ENCODE measurements around the gene IMMP2L. TPM values are rescaled to one million over a fixed set of nuclear protein-coding genes. Genes with fewer than 3 reads are reported as not detected.
A peak's percentile ranks its signal among the peaks of the same experiment; 100 is the strongest.

The IMMP2L gene
- total RNA-seq, 2 experiments from 2014 or later = 10.2 to 12.8 TPM

DNA sequence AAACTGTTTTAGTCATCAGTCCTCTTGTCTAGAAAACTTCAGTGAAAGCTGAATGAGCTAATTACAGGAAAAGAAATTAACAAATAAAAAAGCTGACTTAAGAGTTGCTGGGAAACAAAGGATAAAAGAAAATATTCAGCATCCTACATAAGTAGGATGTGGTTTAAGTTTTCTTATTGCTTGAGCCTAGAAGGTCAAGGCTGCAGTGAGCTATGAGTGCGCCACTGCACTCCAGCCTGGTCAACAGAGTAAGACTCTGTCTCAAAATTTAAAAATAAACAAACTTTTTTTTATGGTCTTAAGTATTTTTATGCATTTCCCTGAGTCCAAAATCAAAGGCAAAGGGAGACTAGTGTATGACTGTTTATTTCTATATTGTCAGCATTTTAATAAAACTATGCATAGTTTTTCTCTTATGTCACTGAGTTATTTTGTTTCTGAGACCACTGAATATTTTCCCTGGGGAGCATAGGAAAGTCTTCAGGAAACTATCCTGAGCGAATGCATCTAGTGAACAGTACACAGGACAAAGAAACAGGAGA, 511.3 kb downstream of the IMMP2L start:
- peaks cover 1% of the 10 kb centered on the region for H3K9me3 Mint-ChIP-seq
- no peak for DNase-seq
- no peak for ATAC-seq (ENCODE audit: low read depth)
- H3K4me3 Mint-ChIP-seq = no peak overlapping the region
- H3K4me1 Mint-ChIP-seq = peaks cover 25% of the 10 kb centered on the region
- H3K36me3 Mint-ChIP-seq = peaks cover 15% of the 10 kb centered on the region
- no peak overlapping the region for H3K27ac Mint-ChIP-seq
- no peaks in the 10 kb centered on the region for H3K27me3 Mint-ChIP-seq
- POLR2A ChIA-PET = no interaction called here

GRCh38 chr7:111049971-111050680, 512.2 kb downstream of the IMMP2L start:
- POLR2A ChIA-PET = no interaction called here
- Mint-ChIP-seq H3K27me3 (no peaks in the 10 kb centered on the region), H3K27ac (no peak overlapping the region), H3K4me1 (peaks cover 22% of the 10 kb centered on the region), H3K4me3 (no peak overlapping the region), H3K9me3 (peaks cover 1% of the 10 kb centered on the region), H3K36me3 (peaks cover 12% of the 10 kb centered on the region)
- DNase-seq (no peak), ATAC-seq (ENCODE audit: low read depth) (no peak)

DNA sequence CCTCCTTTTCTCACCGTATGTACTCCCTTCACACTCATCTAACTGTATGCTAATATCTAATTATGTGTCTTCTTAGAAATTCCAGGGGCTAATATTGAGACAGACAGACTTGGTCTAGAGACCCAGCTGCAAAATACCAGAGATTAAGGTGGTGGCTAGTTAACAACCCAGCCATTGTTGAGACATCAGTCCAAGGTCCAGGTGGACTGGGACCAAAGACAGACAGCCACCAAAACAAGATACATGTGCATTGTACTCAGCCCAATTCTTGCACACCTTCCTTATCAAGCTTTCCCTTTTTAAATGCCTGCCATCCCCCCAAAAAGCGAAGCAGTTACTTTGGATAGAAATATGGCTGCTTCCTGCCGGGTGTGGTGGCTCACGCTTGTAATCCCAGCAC, 514.7 kb downstream of the IMMP2L start:
- no peak overlapping the region for H3K27ac Mint-ChIP-seq

GRCh38 chr7:111045449-111045848, 516.8 kb downstream of the IMMP2L start:
- Mint-ChIP-seq H3K4me3 (no peak overlapping the region), H3K9me3 (no peaks in the 10 kb centered on the region), H3K4me1 (peaks cover 11% of the 10 kb centered on the region), H3K27me3 (no peaks in the 10 kb centered on the region), H3K36me3 (peaks cover 8% of the 10 kb centered on the region), H3K27ac (no peak overlapping the region)
- ATAC-seq (ENCODE audit: low read depth) (no peak), DNase-seq (no peak)
- POLR2A ChIA-PET = no interaction called here

More for the DNA sequence above, 514.7 kb downstream of the IMMP2L start:
- peaks cover 1% of the 10 kb centered on the region for H3K9me3 Mint-ChIP-seq
- ATAC-seq (ENCODE audit: low read depth) = no peak
- H3K27me3 Mint-ChIP-seq = no peaks in the 10 kb centered on the region
- peaks cover 16% of the 10 kb centered on the region for H3K4me1 Mint-ChIP-seq
- no peak overlapping the region for H3K4me3 Mint-ChIP-seq
- peaks cover 10% of the 10 kb centered on the region for H3K36me3 Mint-ChIP-seq
- no peak for DNase-seq
- POLR2A ChIA-PET = interaction anchor here (0.9 kb wide), 1 partner anchor 19 kb away, joined by 3 read pairs; no protein-coding TSS in a partner anchor

- H3K27me3 Mint-ChIP-seq = no peaks in the 10 kb centered on the region
- ATAC-seq (ENCODE audit: low read depth) (no peak), DNase-seq (no peak)
- H3K4me1 Mint-ChIP-seq = peaks cover 9% of the 10 kb centered on the region
- H3K36me3 Mint-ChIP-seq = peaks cover 13% of the 10 kb centered on the region
- POLR2A ChIA-PET = no interaction called here
- H3K4me3 Mint-ChIP-seq = no peak overlapping the region
- H3K9me3 Mint-ChIP-seq = no peaks in the 10 kb centered on the region
- no peak overlapping the region for H3K27ac Mint-ChIP-seq
These were observed 518.7 kb downstream of the IMMP2L start for GRCh38 chr7:111043561-111043960.

DNA sequence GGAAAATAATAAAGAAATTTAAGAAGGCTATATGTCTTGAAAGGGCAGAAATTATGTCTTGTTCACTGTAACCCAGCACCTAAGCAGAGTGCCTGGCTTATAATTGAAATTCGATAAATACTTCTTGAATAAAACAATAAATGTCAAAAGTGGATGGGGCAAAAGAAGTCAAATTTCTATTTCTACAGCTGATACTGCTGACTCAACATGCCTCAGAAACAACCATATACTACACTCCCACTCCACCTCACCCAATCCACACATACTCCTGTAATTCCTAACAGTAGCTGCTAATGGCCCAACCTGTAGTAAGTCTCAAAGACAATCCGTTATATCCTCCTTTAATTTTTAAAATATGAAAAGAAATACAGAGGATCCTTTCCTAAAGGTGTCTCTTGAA, 519.5 kb downstream of the IMMP2L start:
- Mint-ChIP-seq H3K4me3 (no peak overlapping the region), H3K27me3 (no peaks in the 10 kb centered on the region), H3K9me3 (no peaks in the 10 kb centered on the region), H3K36me3 (peaks cover 10% of the 10 kb centered on the region), H3K4me1 (peaks cover 13% of the 10 kb centered on the region), H3K27ac (no peak overlapping the region)
- POLR2A ChIA-PET = no interaction called here
- no peak for ATAC-seq (ENCODE audit: low read depth)
- no peak for DNase-seq

GRCh38 chr7:111041577-111041976, 520.7 kb downstream of the IMMP2L start:
- H3K27ac Mint-ChIP-seq = peak overlapping the region; percentile 80
- peak overlapping the region; percentile 52 for H3K4me3 Mint-ChIP-seq
- peaks cover 17% of the 10 kb centered on the region for H3K4me1 Mint-ChIP-seq
- H3K9me3 Mint-ChIP-seq = no peaks in the 10 kb centered on the region
- peaks cover 8% of the 10 kb centered on the region for H3K36me3 Mint-ChIP-seq
- POLR2A ChIA-PET = interaction anchor here (0.6 to 1.0 kb wide), 3 partner anchors 12 to 83 kb away, joined by 3 read pairs; no protein-coding TSS in a partner anchor
- ATAC-seq (ENCODE audit: low read depth) (peak; percentile 76), DNase-seq (no peak)
- H3K27me3 Mint-ChIP-seq = no peaks in the 10 kb centered on the region

DNA sequence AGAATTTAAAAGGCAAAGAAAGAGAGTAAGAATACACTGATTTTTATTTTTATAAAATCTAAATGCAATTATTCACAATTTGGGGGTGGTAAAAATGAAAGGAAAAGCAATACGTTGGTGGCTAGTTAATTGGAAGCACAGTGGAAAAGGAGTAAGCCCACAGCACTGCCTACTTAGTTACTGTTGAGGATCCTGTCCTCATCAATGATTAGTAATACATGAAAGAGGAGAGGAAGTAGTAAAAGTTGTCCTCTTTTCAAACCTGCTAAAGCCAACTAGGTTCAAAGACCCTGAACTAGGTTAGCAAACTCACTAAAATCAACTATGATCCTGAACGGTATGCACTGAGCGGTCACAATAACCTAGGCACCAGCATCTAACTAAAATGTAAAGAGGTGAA, 524.1 kb downstream of the IMMP2L start:
- H3K4me3 Mint-ChIP-seq = no peak overlapping the region
- DNase-seq (no peak), ATAC-seq (ENCODE audit: low read depth) (no peak)
- H3K9me3 Mint-ChIP-seq = no peaks in the 10 kb centered on the region
- POLR2A ChIA-PET = no interaction called here
- H3K36me3 Mint-ChIP-seq = peaks cover 8% of the 10 kb centered on the region
- no peaks in the 10 kb centered on the region for H3K27me3 Mint-ChIP-seq
- H3K27ac Mint-ChIP-seq = peak overlapping the region; percentile 6
- peaks cover 16% of the 10 kb centered on the region for H3K4me1 Mint-ChIP-seq

DNA sequence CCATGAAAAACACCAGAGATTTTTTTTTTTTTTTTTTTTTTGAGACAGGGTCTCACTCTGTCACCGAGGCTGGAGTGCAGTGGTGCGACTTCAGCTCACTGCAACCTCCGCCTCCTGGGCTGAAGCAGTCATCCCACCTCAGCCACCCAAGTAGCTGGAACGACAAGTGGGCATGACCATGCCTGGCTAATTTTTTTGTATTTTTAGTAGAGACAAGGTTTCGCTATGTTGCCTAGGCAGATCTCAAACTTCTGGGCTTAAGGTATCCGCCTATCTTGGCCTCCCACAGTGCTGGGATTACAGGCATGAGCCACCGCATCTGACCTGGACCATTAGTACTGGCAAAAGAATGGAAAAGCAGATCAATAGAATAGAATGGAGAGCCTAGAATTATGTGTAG, 530.4 kb downstream of the IMMP2L start:
- H3K27ac Mint-ChIP-seq = no peak overlapping the region
- no peak for ATAC-seq (ENCODE audit: low read depth)
- DNase-seq = no peak
- POLR2A ChIA-PET = no interaction called here
- no peaks in the 10 kb centered on the region for H3K27me3 Mint-ChIP-seq
- H3K36me3 Mint-ChIP-seq = peaks cover 11% of the 10 kb centered on the region
- H3K9me3 Mint-ChIP-seq = no peaks in the 10 kb centered on the region
- no peak overlapping the region for H3K4me3 Mint-ChIP-seq
- H3K4me1 Mint-ChIP-seq = peaks cover 32% of the 10 kb centered on the region

- no peak for ATAC-seq (ENCODE audit: low read depth)
- H3K36me3 Mint-ChIP-seq = peaks cover 12% of the 10 kb centered on the region
- no peaks in the 10 kb centered on the region for H3K9me3 Mint-ChIP-seq
- H3K27me3 Mint-ChIP-seq = no peaks in the 10 kb centered on the region
- POLR2A ChIA-PET = interaction anchor here (0.9 to 8.3 kb wide), 3 partner anchors 15 to 52 kb away, joined by 3 to 50 read pairs (median 4); no protein-coding TSS in a partner anchor
- peaks cover 46% of the 10 kb centered on the region for H3K4me1 Mint-ChIP-seq
- H3K4me3 Mint-ChIP-seq = peak overlapping the region; percentile 35
- DNase-seq = no peak
- H3K27ac Mint-ChIP-seq = peak overlapping the region; percentile 77
These were observed 532.0 kb downstream of the IMMP2L start for GRCh38 chr7:111030336-111030735.

- ATAC-seq (ENCODE audit: low read depth) = no peak
- Mint-ChIP-seq H3K36me3 (peaks cover 12% of the 10 kb centered on the region), H3K27ac (peak overlapping the region; percentile 77), H3K4me3 (peak overlapping the region; percentile 35), H3K4me1 (peaks cover 49% of the 10 kb centered on the region), H3K9me3 (no peaks in the 10 kb centered on the region), H3K27me3 (no peaks in the 10 kb centered on the region)
- DNase-seq = no peak
- POLR2A ChIA-PET = interaction anchor here (0.9 to 8.3 kb wide), 8 partner anchors 12 to 61 kb away, joined by 3 to 50 read pairs (median 4); partner anchors contain the start of gene LRRN3
These were observed 532.6 kb downstream of the IMMP2L start for GRCh38 chr7:111029574-111030251.

GRCh38 chr7:111029141-111029572, 533.1 kb downstream of the IMMP2L start:
- Mint-ChIP-seq H3K4me1 (peaks cover 55% of the 10 kb centered on the region), H3K9me3 (no peaks in the 10 kb centered on the region), H3K36me3 (peaks cover 12% of the 10 kb centered on the region), H3K27ac (peak overlapping the region; percentile 77), H3K27me3 (no peaks in the 10 kb centered on the region), H3K4me3 (peak overlapping the region; percentile 35)
- POLR2A ChIA-PET = interaction anchor here (0.9 to 8.3 kb wide), 7 partner anchors 13 to 62 kb away, joined by 3 to 50 read pairs (median 4); partner anchors contain the start of gene LRRN3
- ATAC-seq (ENCODE audit: low read depth) = no peak
- no peak for DNase-seq

DNA sequence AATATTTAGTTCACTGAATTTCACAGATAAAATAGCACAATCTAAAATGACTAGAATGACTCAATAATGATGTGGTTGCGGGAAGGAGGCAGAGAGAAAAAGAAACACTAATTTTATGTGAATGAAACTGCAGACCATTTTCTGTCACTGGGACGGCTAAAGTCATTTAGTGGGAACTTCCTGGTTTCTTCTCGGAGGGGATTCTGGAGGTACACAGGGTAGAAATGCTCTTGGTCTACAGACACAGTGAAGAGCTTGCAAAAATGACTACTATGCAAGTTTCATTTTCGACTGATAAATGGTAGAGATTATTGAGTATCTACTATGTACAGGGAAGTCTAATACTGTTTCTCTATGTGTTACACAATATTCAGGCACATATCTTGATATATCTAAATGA, 534.9 kb downstream of the IMMP2L start:
- H3K27ac Mint-ChIP-seq = peak overlapping the region; percentile 96
- H3K9me3 Mint-ChIP-seq = no peaks in the 10 kb centered on the region
- H3K36me3 Mint-ChIP-seq = peaks cover 22% of the 10 kb centered on the region
- peak; percentile 6 for ATAC-seq (ENCODE audit: low read depth)
- H3K27me3 Mint-ChIP-seq = no peaks in the 10 kb centered on the region
- peaks cover 64% of the 10 kb centered on the region for H3K4me1 Mint-ChIP-seq
- no peak for DNase-seq
- H3K4me3 Mint-ChIP-seq = peak overlapping the region; percentile 74
- POLR2A ChIA-PET = interaction anchor here (1.0 to 8.3 kb wide), 3 partner anchors 15 to 64 kb away, joined by 3 to 50 read pairs (median 7); partner anchors contain the start of gene LRRN3
